GM12878 (cell line): Measurements from ENCODE around the gene CDC42BPB. TPM values are rescaled to one million over a fixed set of nuclear protein-coding genes. Genes with fewer than 3 reads are reported as not detected.

ENCODE experiments used
- ATAC-seq: fragments of 200-7000 bp; cut with Tn5 transposase; 3 replicates; pipeline ENCODE4 v1.9.1; 2020; ENCODE audit warnings: mild to moderate bottlenecking, moderate library complexity
- BruUV-seq: library from RNA; stranded (reverse); fragments of 400-500 nt; replicated peaks from 2 replicates; lab custom pipeline; 2021; lab: Mats Ljungman, UMichigan
- CTCF ChIA-PET: fragments of 300-600 bp; sonication (Branson Sonifier 250); formaldehyde crosslinking; extraction: SDS; loops from one replicate; lab custom pipeline; 2021; ENCODE audit warnings: inconsistent platforms; lab: Yijun Ruan, JAX
- POLR2A ChIA-PET: fragments of 350-600 bp; formaldehyde crosslinking; extraction: SDS; loops from one replicate; lab custom pipeline; 2021; ENCODE audit warnings: inconsistent platforms; lab: Charles Lee
- RAD21 ChIA-PET: fragments of 300-600 bp; sonication (Branson Sonifier 250); formaldehyde crosslinking; loops from one replicate; lab custom pipeline; 2023; ENCODE audit warnings: antibody characterized with exemption; ENCODE audit not compliant: unreplicated experiment; lab: Charles Lee
- SMC1A ChIA-PET: fragments of 300-600 bp; sonication (Branson Sonifier 250); formaldehyde crosslinking; loops from one replicate; lab custom pipeline; 2023; ENCODE audit not compliant: unreplicated experiment, uncharacterized antibody; lab: Charles Lee
- DNase-seq: peaks from one replicate; pipeline ENCODE4 v3.0.0-alpha.2; 2011; ENCODE audit warnings: low read depth, low spot score
- FAIRE-seq: peaks from 3 replicates; lab custom pipeline; 2011; peaks lifted over from hg19 to GRCh38; lab: Jason Lieb, UNC
- H2AFZ ChIP-seq: 2 replicates; pipeline ENCODE4 v1.6.0; 2011; ENCODE audit warnings: low read depth, low read length, control low read depth; ENCODE audit not compliant: control insufficient read depth
- H3K27ac ChIP-seq: 2 replicates; pipeline ENCODE4 v1.5.1; 2011; ENCODE audit warnings: control low read depth; ENCODE audit not compliant: control insufficient read depth, insufficient read depth
- H3K27me3 ChIP-seq, 2 experiments: replicated peaks in 1 of 2; 2 replicates each; pipeline versions ENCODE4 v1.6.0 to v1.6.1; 2011; ENCODE audit warnings: low read length in 1 of 2; ENCODE audit not compliant: control insufficient read depth in 2 of 2, insufficient read depth in 2 of 2
- H3K36me3 ChIP-seq, 2 experiments: 2 replicates each; pipeline ENCODE4 v1.5.1; 2011; ENCODE audit warnings: low read length in 1 of 2; ENCODE audit not compliant: control insufficient read depth in 2 of 2, insufficient read depth in 2 of 2
- H3K4me1 ChIP-seq: 2 replicates; pipeline ENCODE4 v1.6.1; 2011; ENCODE audit warnings: mild to moderate bottlenecking, low read length, moderate library complexity, mixed read lengths; ENCODE audit not compliant: control insufficient read depth, insufficient read depth
- H3K4me2 ChIP-seq: 2 replicates; pipeline ENCODE4 v1.6.0; 2011; ENCODE audit warnings: control low read depth; ENCODE audit not compliant: control insufficient read depth, insufficient read depth
- H3K4me3 ChIP-seq: fragments of 200-600 bp; sonication (generic); 2 replicates; pipeline ENCODE4 v1.5.1; 2016
- H3K79me2 ChIP-seq: 2 replicates; pipeline ENCODE4 v1.6.0; 2011; ENCODE audit warnings: low read length; ENCODE audit not compliant: control insufficient read depth, insufficient read depth
- H3K9ac ChIP-seq: 2 replicates; pipeline ENCODE4 v1.8.0; 2011; ENCODE audit warnings: low read length, control low read depth, mixed read lengths; ENCODE audit not compliant: control insufficient read depth, insufficient read depth
- H3K9me3 ChIP-seq: replicated peaks from 3 replicates; pipeline ENCODE4 v1.5.1; 2011; ENCODE audit warnings: mild to moderate bottlenecking, low read length; ENCODE audit not compliant: control insufficient read depth, insufficient read depth
- H4K20me1 ChIP-seq: 2 replicates; pipeline ENCODE4 v1.6.0; 2011; ENCODE audit not compliant: control insufficient read depth, insufficient read depth
- E2F4 ChIP-seq: IDR thresholded peaks from 2 replicates; pipeline ENCODE4 v1.6.1; 2012; ENCODE audit warnings: low read depth, low read length, improper control_type of control experiment
- JUNB ChIP-seq: IDR thresholded peaks from 2 replicates; pipeline ENCODE4 v1.6.1; 2016; ENCODE audit warnings: antibody characterized with exemption, mild to moderate bottlenecking
- ZBTB33 ChIP-seq: fragments of 450-650 bp; IDR thresholded peaks from 2 replicates; pipeline ENCODE4 v1.6.1; 2017; ENCODE audit warnings: mild to moderate bottlenecking
- WGBS: methylation state at CpG from one replicate; pipeline ENCODE4 v1.1.6; 2016; ENCODE audit warnings: low lambda C conversion rate; ENCODE audit not compliant: insufficient replicate concordance, insufficient coverage; ENCODE audit errors: missing lambda C conversion rate; 5-methylcytosine and 5-hydroxymethylcytosine counted together
- in situ Hi-C: fragments of 300-500 bp; cut with MboI; formaldehyde crosslinking; loops from 9 replicates; pipeline ENCODE4 v1.14.3; 2018; ENCODE audit warnings: mixed read lengths
- intact Hi-C: fragments of 100-400 bp; cut with micrococcal nuclease; formaldehyde crosslinking; loops from one replicate; pipeline ENCODE4 v1.14.2; 2022; ENCODE audit not compliant: unreplicated experiment
- polyA plus RNA-seq, 11 experiments: library from polyadenylated mRNA; depleted of rRNA in 4 of 11; unstranded in 6 of 11; stranded (reverse) in 5 of 11; fragments of >200 nt; fragmentation: Nextera tagmentation in 4 of 11; fragmentation: Illumina TruSeq in 1 of 11; extraction: Ambion mirVana in 4 of 11; extraction: Trizol in 1 of 11; gene quantifications; 1 replicate in 1 of 11; 2 replicates in 10 of 11; pipeline versions ENCODE4 v1.2.1 to v1.2.3, GENCODE V29; 2011 to 2016; ENCODE audit warnings: inconsistent platforms in 2 of 11, missing spikeins in 2 of 11, low read depth in 1 of 11
- total RNA-seq, 4 experiments: library from RNA; depleted of rRNA in 3 of 4; stranded (reverse); fragments of >200 nt in 3 of 4; fragmentation: Illumina TruSeq in 1 of 4; extraction: Trizol in 1 of 4; gene quantifications; 2 replicates each; pipeline versions ENCODE4 v1.2.1 to v1.2.3, GENCODE V29; 2013 to 2021

CDC42BPB gene
- total and polyA plus RNA-seq, 10 of the 15 experiments (the other 5 are each of a cell fraction or from before 2014, with no cell fraction given) = 0.42 to 22.1 (median 13.3) TPM

GRCh38 chr14:103003850-103004249 is 53.5 kb downstream of the CDC42BPB start (continued):
- TF ChIP-seq ZBTB33 = no peak
- no peak for TF ChIP-seq JUNB

- Histone ChIP-seq H3K79me2 (no peaks in the 10 kb centered on the region), H3K9me3 (no peaks in the 10 kb centered on the region), H3K4me3 (no peak overlapping the region), H3K27me3 (no peaks in the 10 kb centered on the region), H3K9ac (no peak overlapping the region), H3K4me2 (no peak overlapping the region), H2AFZ (no peak overlapping the region), H3K27ac (no peak overlapping the region), H4K20me1 (no peaks in the 10 kb centered on the region), H3K36me3 (peaks cover 3 to 20% of the 10 kb centered on the region in 2 experiments; a peak in 3 of 4 replicates), H3K4me1 (peaks cover 10% of the 10 kb centered on the region)
- in situ Hi-C loops (no loop called here), intact Hi-C loops (no loop called here)
- TF ChIP-seq E2F4 = no peak
- no peak for ATAC-seq
- ChIA-PET POLR2A (no interaction called here), CTCF (no interaction called here), RAD21 (no interaction called here), SMC1A (interaction anchor here (1.2 kb wide), 1 partner anchor 309 kb away, joined by 3 read pairs; no protein-coding TSS in a partner anchor)
- FAIRE-seq = no peak
- DNase-seq = no peak
- WGBS = 86% methylated on average over 14 of the region's 14 CpGs
- no TSS peak for BruUV-seq
Observed at GRCh38 chr14:103003351-103003615, 54.1 kb downstream of the CDC42BPB start.
